Astrocyte of the cerebellum (primary cell): ENCODE results near the gene ANKS6.
A peak's percentile ranks its signal among the peaks of the same experiment; 100 is the strongest.

ENCODE experiments used
- DNase-seq: peaks from one replicate; pipeline ENCODE4 v3.0.0-alpha.2; 2011; ENCODE audit warnings: low read depth
- H3K4me3 ChIP-seq: 2 replicates; pipeline ENCODE4 v1.5.1; 2011; ENCODE audit warnings: mild to moderate bottlenecking, low read depth, low read length, moderate library complexity
- in situ Hi-C: cut with HindIII; loops from 2 replicates; pipeline ENCODE4 v1.10.0; 2017; ENCODE audit warnings: low sequenced_read_pairs
- TF ChIP-seq, protein P1 (sequence below): IDR thresholded peaks from 2 replicates; pipeline ENCODE4 v1.5.1; 2012; ENCODE audit warnings: low read length, low read depth, moderate library complexity, mild to moderate bottlenecking; ENCODE audit errors: missing control alignments

Gene ANKS6

GRCh38 chr9:98774746-98775145 is 21.6 kb downstream of the ANKS6 start:
- TF ChIP-seq, protein P1, sequence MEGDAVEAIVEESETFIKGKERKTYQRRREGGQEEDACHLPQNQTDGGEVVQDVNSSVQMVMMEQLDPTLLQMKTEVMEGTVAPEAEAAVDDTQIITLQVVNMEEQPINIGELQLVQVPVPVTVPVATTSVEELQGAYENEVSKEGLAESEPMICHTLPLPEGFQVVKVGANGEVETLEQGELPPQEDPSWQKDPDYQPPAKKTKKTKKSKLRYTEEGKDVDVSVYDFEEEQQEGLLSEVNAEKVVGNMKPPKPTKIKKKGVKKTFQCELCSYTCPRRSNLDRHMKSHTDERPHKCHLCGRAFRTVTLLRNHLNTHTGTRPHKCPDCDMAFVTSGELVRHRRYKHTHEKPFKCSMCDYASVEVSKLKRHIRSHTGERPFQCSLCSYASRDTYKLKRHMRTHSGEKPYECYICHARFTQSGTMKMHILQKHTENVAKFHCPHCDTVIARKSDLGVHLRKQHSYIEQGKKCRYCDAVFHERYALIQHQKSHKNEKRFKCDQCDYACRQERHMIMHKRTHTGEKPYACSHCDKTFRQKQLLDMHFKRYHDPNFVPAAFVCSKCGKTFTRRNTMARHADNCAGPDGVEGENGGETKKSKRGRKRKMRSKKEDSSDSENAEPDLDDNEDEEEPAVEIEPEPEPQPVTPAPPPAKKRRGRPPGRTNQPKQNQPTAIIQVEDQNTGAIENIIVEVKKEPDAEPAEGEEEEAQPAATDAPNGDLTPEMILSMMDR = peak; percentile 73
- in situ Hi-C loops = no loop called here
- no peak overlapping the region for H3K4me3 ChIP-seq
- no peak for DNase-seq

DNA sequence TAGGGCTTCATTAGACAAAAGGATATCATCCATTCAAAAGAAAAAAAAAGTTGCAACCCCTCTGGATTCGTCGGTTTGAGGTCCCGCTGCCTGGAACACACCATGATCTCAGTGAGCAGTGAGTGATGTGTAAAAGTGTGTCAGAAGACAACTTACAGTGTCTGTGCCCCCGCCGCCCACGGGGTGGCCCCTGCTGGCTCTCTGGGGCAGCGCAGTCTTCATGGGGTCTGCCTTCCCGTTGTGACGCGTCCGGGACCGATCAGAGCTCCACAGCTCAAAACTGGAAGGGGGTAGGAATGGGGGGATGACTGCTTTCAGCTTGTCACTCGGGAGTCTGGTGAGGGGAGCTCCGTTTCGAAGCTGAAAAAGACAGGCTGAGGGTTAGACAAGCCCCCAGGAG is 22.6 kb downstream of the ANKS6 start:
- in situ Hi-C loops = no loop called here
- no peak overlapping the region for H3K4me3 ChIP-seq
- TF ChIP-seq, protein P1 = no peak
- DNase-seq = no peak

DNA sequence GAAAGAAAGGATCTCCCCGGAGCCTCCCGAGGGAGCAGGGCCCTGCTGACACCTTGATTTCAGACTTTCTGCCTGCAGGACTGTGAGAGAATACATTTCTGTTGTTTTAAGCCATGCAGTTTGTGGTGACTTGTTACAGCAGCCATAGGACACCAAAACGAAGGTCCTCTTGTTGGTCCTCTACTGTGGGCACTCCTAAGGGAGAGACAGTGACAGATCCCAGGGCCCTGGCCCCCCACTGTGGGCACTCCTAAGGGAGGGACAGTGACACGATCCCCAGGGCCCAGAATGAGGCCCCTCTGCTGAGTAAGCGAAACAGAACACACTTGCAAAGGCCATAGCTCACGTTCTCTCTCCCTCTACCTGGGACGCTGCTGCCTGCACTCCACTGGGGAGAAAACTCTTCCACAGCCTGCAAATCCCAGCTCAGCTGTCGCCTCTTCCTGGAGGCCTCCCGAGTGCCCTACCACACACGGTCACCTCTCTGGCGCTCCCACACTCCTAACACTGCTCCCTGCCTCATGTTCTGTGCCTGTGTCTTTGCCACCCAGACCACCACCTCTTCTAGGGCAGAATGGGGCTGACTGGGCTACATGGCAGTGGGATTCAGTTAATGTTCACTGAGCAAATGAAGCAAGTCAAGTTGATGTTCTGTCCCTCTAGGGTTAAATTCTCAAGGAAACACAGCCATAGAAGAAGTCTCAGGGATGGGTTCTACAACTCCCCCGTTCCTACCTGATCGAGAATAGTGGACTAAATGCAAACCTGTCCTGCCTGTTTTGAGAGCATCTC is 23.8 kb downstream of the ANKS6 start:
- no peak overlapping the region for H3K4me3 ChIP-seq
- no peak for DNase-seq
- TF ChIP-seq, protein P1 = no peak
- in situ Hi-C loops = no loop called here

- no peak for DNase-seq
- H3K4me3 ChIP-seq = no peak overlapping the region
- TF ChIP-seq, protein P1 = no peak
- in situ Hi-C loops = no loop called here
Measured at GRCh38 chr9:98771209-98771874, 25.0 kb downstream of the ANKS6 start.

- TF ChIP-seq, protein P1 = no peak
- DNase-seq = no peak
- no peak overlapping the region for H3K4me3 ChIP-seq
- in situ Hi-C loops = no loop called here
Measured at GRCh38 chr9:98770717-98771116, 25.6 kb downstream of the ANKS6 start.

DNA sequence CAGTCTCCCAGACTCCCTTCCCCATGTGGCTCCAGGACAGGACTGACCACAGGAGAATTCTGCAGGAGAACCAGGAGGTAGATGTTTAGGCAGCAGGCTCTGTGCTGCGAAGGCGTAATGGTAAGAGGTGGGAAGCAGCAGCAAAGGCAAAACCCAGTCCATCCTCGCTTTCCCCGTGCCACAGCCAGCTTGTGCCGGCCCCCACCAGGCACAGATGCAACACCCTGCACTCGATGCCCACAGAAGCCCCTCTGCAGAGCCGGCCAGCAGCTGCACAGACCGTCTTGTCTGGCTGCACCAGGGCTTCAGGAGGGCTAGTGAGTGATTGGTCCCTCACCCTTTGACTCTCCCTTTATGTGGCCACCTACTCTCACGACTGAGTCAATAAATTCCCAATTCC is 28.0 kb downstream of the ANKS6 start:
- TF ChIP-seq, protein P1 = no peak
- H3K4me3 ChIP-seq = no peak overlapping the region
- in situ Hi-C loops = no loop called here
- no peak for DNase-seq
